Measurements from ENCODE around the gene EFNB1.

Gene EFNB1

DNA sequence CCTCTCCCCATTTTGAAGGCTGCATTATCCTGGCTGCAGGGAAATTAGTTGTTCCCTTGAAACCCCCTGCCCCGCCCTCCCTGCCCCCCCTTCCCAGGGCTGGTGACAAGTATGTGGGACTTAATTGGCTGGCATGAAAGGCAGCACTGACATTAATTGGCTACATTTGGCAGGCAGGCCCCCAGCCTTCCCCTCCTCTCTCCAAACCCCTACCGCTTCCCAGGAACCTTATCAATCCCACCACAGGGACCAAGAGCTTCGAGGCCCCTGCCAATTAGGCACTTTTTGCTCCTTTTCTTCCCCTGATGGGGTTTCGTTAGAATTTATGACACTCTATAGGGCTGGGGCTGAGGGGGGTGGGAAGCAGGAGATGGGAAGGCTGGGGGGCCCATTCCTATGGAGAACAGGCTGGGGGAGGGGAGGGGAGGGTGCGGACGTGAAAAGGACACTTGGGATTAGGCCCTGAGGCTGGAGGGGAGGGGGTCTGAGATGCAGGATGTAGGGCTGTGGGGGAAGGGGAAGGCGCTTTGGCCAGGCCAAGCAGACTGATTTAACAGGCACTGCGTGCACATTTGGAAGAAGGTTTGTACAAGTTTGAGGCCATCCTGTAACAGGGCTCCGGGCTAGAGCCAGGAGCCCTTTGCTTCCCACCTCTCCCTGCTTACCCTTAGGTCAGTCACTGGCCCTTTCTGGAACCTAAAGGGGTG is 52.2 kb downstream of the EFNB1 start:
- no peak for DNase-seq

DNA sequence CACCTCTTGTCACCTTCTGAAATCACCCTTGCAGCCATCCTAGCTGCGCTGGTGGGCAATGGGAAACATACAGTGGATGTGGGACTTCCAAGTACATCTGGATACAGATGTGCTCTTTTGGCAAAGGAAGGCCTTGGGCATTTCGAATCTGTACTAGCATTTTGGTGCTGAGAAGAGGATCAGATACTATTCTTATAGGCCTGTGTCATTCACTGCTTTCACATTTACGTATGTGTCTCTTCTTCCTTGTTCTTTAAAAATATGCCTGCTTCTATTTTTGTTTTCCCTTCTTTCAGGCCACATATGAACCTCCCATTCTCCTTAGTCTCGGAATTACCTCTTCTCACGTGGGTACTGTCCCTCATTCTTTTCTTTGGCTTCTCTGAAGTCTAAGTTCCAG is 53.1 kb downstream of the EFNB1 start:
- DNase-seq: no peak

DNA sequence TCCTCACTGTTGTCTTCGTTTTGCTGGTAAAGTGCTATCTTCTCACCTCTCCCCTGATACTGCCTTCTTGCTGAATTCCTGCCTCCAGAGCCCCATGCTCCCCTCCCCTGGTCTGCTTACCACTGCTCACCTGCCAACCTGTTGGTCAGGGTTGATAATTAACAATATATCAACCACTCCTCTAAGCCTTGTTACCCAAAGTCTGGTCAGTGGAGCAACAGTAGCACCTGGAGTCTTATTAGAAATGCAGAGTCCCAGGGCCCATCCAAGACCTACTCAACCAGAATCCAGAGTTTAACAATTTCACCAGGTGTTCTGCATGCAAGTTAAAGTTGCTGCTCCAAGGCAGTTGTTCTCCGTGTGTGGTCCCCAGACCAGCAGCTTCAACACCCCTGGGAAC is 55.0 kb downstream of the EFNB1 start:
- no peak for DNase-seq

DNA sequence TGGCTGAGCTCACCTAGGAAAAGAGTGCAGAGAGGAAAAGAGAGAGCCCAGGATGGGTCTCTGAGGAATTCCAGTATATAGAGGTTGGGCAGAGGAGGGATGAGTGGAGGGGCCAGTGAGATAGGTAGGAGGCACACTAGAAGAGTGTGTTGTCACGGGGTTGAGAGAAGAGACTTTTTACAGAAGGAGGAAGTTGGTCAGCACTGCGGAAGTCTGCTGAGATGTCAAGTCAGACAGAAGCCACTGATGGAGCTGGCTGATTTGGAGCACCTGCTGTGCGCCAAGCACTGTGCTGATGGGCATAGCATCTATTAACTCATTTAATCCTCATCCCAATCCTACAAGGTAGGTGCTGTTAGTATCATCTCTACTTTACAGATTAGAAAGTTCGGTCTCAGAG is 60.4 kb downstream of the EFNB1 start:
- peak in 1 of 56 donors; percentile 3 for DNase-seq

All from amygdala (tissue), 56 donors.